Neural cell (in vitro differentiated cells): ENCODE results near the gene ASS1. TPM values are rescaled to one million over a fixed set of nuclear protein-coding genes. Genes with fewer than 3 reads are reported as not detected.

Source experiments
- H2AFZ ChIP-seq: fragments of 200-600, 300-800 bp; sonication (generic), shearing (Covaris generic); 2 replicates; pipeline ENCODE4 v1.6.0; 2014; ENCODE audit warnings: low read depth, mild to moderate bottlenecking, antibody characterized with exemption, low read length, moderate library complexity
- H3F3A ChIP-seq: fragments of 200-600 bp; shearing (Covaris generic); 2 replicates; pipeline ENCODE4 v1.6.1; 2016; ENCODE audit warnings: mild to moderate bottlenecking, moderate library complexity, mixed read lengths, antibody characterized with exemption, low read length; ENCODE audit not compliant: insufficient read depth, poor library complexity, severe bottlenecking
- H3K27ac ChIP-seq: fragments of 200-600, 300-800 bp; sonication (generic), shearing (Covaris generic); 2 replicates; pipeline ENCODE4 v1.5.1; 2014; ENCODE audit warnings: mild to moderate bottlenecking, low read length, moderate library complexity
- H3K27me3 ChIP-seq: fragments of 300-800, 200-600 bp; sonication (generic), shearing (Covaris generic); 2 replicates; pipeline ENCODE4 v1.6.0; 2014; ENCODE audit warnings: mild to moderate bottlenecking, low read depth, low read length, moderate library complexity; ENCODE audit not compliant: insufficient read depth
- H3K36me3 ChIP-seq: fragments of 300-800, 200-600 bp; sonication (generic), shearing (Covaris generic); 2 replicates; pipeline ENCODE4 v1.5.1; 2014; ENCODE audit warnings: mild to moderate bottlenecking, antibody characterized with exemption, low read length, moderate library complexity; ENCODE audit not compliant: insufficient read depth
- H3K4me2 ChIP-seq: fragments of 300-800, 200-600 bp; sonication (generic), shearing (Covaris generic); 2 replicates; pipeline ENCODE4 v1.6.0; 2014; ENCODE audit warnings: mild to moderate bottlenecking, low read length
- H3K4me3 ChIP-seq: fragments of 300-800, 200-600 bp; sonication (generic), shearing (Covaris generic); 2 replicates; pipeline ENCODE4 v1.5.1; 2014; ENCODE audit warnings: mild to moderate bottlenecking, low read length, moderate library complexity
- H3K79me2 ChIP-seq: fragments of 200-600 bp; shearing (Covaris generic); replicated peaks from 2 replicates; pipeline ENCODE4 v1.6.0; 2014; ENCODE audit warnings: mild to moderate bottlenecking, low read length, moderate library complexity; ENCODE audit not compliant: insufficient read depth
- H3K9ac ChIP-seq: fragments of 300-800, 200-600 bp; sonication (generic), shearing (Covaris generic); 2 replicates; pipeline ENCODE4 v1.6.1; 2016; ENCODE audit warnings: mild to moderate bottlenecking, low read length, mixed read lengths
- H3K9me2 ChIP-seq: fragments of 200-600 bp; shearing (Covaris generic); 2 replicates; pipeline ENCODE4 v1.6.1; 2016; ENCODE audit warnings: mild to moderate bottlenecking, low read length, mixed read lengths; ENCODE audit not compliant: insufficient read depth
- H3K9me3 ChIP-seq: fragments of 200-600, 300-800 bp; sonication (generic), shearing (Covaris generic); 2 replicates; pipeline ENCODE4 v1.6.1; 2016; ENCODE audit warnings: mild to moderate bottlenecking, mixed run types, low read length, moderate library complexity, mixed read lengths
- H4K20me1 ChIP-seq: fragments of 200-600 bp; shearing (Covaris generic); 2 replicates; pipeline ENCODE4 v1.6.1; 2016; ENCODE audit warnings: mild to moderate bottlenecking, mixed run types; ENCODE audit not compliant: insufficient read depth
- CTCF ChIP-seq: fragments of 450-650 bp; IDR thresholded peaks from 2 replicates; pipeline ENCODE4 v1.5.1; 2014; ENCODE audit warnings: antibody characterized with exemption, mild to moderate bottlenecking, moderate library complexity; ENCODE audit not compliant: poor library complexity, severe bottlenecking
- EP300 ChIP-seq: fragments of 450-650 bp; conservative IDR thresholded peaks from 2 replicates; pipeline ENCODE4 v1.6.1; 2014; ENCODE audit warnings: antibody characterized with exemption, mild to moderate bottlenecking, moderate library complexity; ENCODE audit not compliant: poor library complexity, severe bottlenecking
- EZH2 ChIP-seq: fragments of 200-600, 300-800 bp; shearing (Covaris generic), sonication (generic); IDR thresholded peaks from 2 replicates; pipeline ENCODE4 v1.6.1; 2014; ENCODE audit warnings: antibody characterized with exemption, low read length, borderline replicate concordance, mild to moderate bottlenecking; ENCODE audit not compliant: insufficient read depth, poor library complexity, severe bottlenecking
- MXI1 ChIP-seq: fragments of 450-650 bp; conservative IDR thresholded peaks from 2 replicates; pipeline ENCODE4 v1.6.1; 2014; ENCODE audit warnings: antibody characterized with exemption, mild to moderate bottlenecking; ENCODE audit not compliant: poor library complexity, severe bottlenecking
- POLR2AphosphoS5 ChIP-seq: IDR thresholded peaks from 2 replicates; pipeline ENCODE4 v1.6.1; 2012
- RAD21 ChIP-seq: fragments of 450-650 bp; conservative IDR thresholded peaks from 2 replicates; pipeline ENCODE4 v1.6.1; 2014; ENCODE audit warnings: antibody characterized with exemption, mild to moderate bottlenecking, moderate library complexity
- REST ChIP-seq: IDR thresholded peaks from 2 replicates; pipeline ENCODE4 v1.6.1; 2012; ENCODE audit warnings: borderline replicate concordance
- SMC3 ChIP-seq: fragments of 450-650 bp; conservative IDR thresholded peaks from 2 replicates; pipeline ENCODE4 v1.6.1; 2014; ENCODE audit warnings: antibody characterized with exemption, mild to moderate bottlenecking, moderate library complexity; ENCODE audit not compliant: poor library complexity
- TAF1 ChIP-seq: IDR thresholded peaks from 2 replicates; pipeline ENCODE4 v1.6.1; 2012; ENCODE audit warnings: low read depth
- polyA plus RNA-seq: library from polyadenylated mRNA; depleted of rRNA; stranded (reverse); fragments of >200 nt; gene quantifications from 2 replicates; pipeline ENCODE4 v1.2.3, GENCODE V29; 2014

ASS1 gene
- polyA plus RNA-seq, 1 donor from 2014 or later: 2.6 TPM

- Histone ChIP-seq H2AFZ (no peak overlapping the region), H3K4me3 (no peak overlapping the region), H3K27me3 (no peaks in the 10 kb centered on the region), H3K9me3 (no peaks in the 10 kb centered on the region), H3K4me2 (no peak overlapping the region), H3K36me3 (no peaks in the 10 kb centered on the region), H3K9ac (no peak overlapping the region), H3K27ac (no peak overlapping the region), H3F3A (no peaks in the 10 kb centered on the region), H3K79me2 (no peaks in the 10 kb centered on the region), H4K20me1 (no peaks in the 10 kb centered on the region), H3K9me2 (no peaks in the 10 kb centered on the region)
- TF ChIP-seq RAD21 (no peak), EZH2 (no peak), TAF1 (no peak), POLR2AphosphoS5 (no peak), EP300 (no peak), CTCF (no peak), REST (no peak), SMC3 (no peak), MXI1 (no peak)
Observed at GRCh38 chr9:130410443-130410842, 34.3 kb upstream of the ASS1 start.

GRCh38 chr9:130411566-130411915 is 33.2 kb upstream of the ASS1 start:
- no peak overlapping the region for H3K4me3 ChIP-seq
- no peak overlapping the region for H3K27ac ChIP-seq
- no peak overlapping the region for H3K9ac ChIP-seq
- H3K36me3 ChIP-seq: no peaks in the 10 kb centered on the region
- H2AFZ ChIP-seq: no peak overlapping the region
- H3K9me2 ChIP-seq: no peaks in the 10 kb centered on the region
- TF ChIP-seq EP300: no peak
- TF ChIP-seq CTCF: no peak
- TF ChIP-seq RAD21: no peak
- TF ChIP-seq POLR2AphosphoS5: no peak
- no peak for TF ChIP-seq SMC3
- no peak for TF ChIP-seq EZH2
- no peak for TF ChIP-seq REST
- no peak for TF ChIP-seq TAF1
- TF ChIP-seq MXI1: no peak
- H3K27me3 ChIP-seq: no peaks in the 10 kb centered on the region
- no peaks in the 10 kb centered on the region for H3K9me3 ChIP-seq
- H3K79me2 ChIP-seq: no peaks in the 10 kb centered on the region
- H3F3A ChIP-seq: no peaks in the 10 kb centered on the region
- H3K4me2 ChIP-seq: no peak overlapping the region
- H4K20me1 ChIP-seq: no peaks in the 10 kb centered on the region
